ENCODE measurements around the gene MIS18A. TPM values are rescaled to one million over a fixed set of nuclear protein-coding genes. Genes with fewer than 3 reads are reported as not detected.

MIS18A gene
- total and polyA plus RNA-seq, 12 donors, result 3.4 to 12.6 (median 8.4) TPM

- Histone ChIP-seq H3K27me3 (no peaks in the 10 kb centered on the region), H3K9me3 (replicated peaks in 1 of 3) (no peaks in the 10 kb centered on the region), H3K27ac (no peak overlapping the region), H3K4me1 (replicated peaks in 1 of 2) (peaks cover 5 to 24% of the 10 kb centered on the region in 2 donors), H3K36me3 (replicated peaks in 1 of 2) (no peaks in the 10 kb centered on the region), H3K4me3 (no peak overlapping the region)
- TF ChIP-seq, protein P1, sequence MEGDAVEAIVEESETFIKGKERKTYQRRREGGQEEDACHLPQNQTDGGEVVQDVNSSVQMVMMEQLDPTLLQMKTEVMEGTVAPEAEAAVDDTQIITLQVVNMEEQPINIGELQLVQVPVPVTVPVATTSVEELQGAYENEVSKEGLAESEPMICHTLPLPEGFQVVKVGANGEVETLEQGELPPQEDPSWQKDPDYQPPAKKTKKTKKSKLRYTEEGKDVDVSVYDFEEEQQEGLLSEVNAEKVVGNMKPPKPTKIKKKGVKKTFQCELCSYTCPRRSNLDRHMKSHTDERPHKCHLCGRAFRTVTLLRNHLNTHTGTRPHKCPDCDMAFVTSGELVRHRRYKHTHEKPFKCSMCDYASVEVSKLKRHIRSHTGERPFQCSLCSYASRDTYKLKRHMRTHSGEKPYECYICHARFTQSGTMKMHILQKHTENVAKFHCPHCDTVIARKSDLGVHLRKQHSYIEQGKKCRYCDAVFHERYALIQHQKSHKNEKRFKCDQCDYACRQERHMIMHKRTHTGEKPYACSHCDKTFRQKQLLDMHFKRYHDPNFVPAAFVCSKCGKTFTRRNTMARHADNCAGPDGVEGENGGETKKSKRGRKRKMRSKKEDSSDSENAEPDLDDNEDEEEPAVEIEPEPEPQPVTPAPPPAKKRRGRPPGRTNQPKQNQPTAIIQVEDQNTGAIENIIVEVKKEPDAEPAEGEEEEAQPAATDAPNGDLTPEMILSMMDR (IDR thresholded peaks at IDR 0.05), result no peak
- no peak for TF ChIP-seq POLR2A (IDR thresholded peaks at IDR 0.05)
- DNase-seq, result no peak
- intact Hi-C loops (cut with DNase I), result no loop called here
- WGBS, 4 donors, result 87 to 92% (median 88%) methylated on average over 2 of the region's 2 CpGs
These were observed 22.7 kb upstream of the MIS18A start for GRCh38 chr21:32301596-32301995.

DNA sequence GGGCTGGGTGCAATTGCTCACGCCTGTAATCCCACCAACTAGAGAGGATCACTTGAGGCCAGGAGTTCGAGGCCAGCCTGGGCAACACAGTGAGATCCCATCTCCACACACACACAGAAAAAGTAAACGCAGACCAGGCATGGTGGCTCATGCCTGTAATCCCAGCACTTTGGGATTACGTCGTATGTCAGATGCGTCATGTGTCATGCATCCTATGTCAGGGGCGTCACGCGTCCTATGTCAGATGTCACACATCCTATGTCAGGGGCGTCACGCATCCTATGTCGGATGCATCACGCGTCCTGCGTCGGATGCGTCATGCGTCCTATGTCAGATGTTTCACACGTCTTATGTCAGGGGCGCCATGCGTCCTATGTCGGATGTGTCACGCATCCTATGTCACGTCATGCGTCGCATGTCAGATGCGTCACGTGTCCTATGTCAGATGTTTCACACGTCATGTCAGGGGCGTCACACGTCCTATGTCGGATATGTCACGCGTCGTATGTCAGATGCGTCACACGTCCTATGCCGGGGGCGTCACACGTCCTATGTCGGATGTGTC, 21.4 kb upstream of the MIS18A start:
- TF ChIP-seq POLR2A (IDR thresholded peaks at IDR 0.05), result no peak
- TF ChIP-seq, protein P1 (IDR thresholded peaks at IDR 0.05), result no peak
- H3K27me3 ChIP-seq, result no peaks in the 10 kb centered on the region
- peaks cover 5 to 24% of the 10 kb centered on the region in 2 donors for H3K4me1 ChIP-seq (replicated peaks in 1 of 2)
- no peaks in the 10 kb centered on the region for H3K9me3 ChIP-seq (replicated peaks in 1 of 3)
- WGBS, 4 donors, result 89 to 94% (median 90%) methylated on average over 41 of the region's 41 CpGs
- peak in 2 of 7 donors; percentile 26 to 56 for DNase-seq
- intact Hi-C loops (cut with DNase I), result no loop called here
- H3K4me3 ChIP-seq, result peak overlapping the region in 1 of 4 donors; percentile 20
- H3K27ac ChIP-seq, result peak overlapping the region in 3 of 5 donors; percentile 76 to 90 (median 77)
- no peaks in the 10 kb centered on the region for H3K36me3 ChIP-seq (replicated peaks in 1 of 2)

- 36 to 62% (median 45%) methylated on average over 6 of the region's 6 CpGs for WGBS, 4 donors
- H3K27me3 ChIP-seq, result no peaks in the 10 kb centered on the region
- peak overlapping the region in 1 of 4 donors; percentile 20 for H3K4me3 ChIP-seq
- TF ChIP-seq, protein P1 (IDR thresholded peaks at IDR 0.05), result no peak
- peak in 1 of 2 donors; percentile 58 for TF ChIP-seq POLR2A (IDR thresholded peaks at IDR 0.05)
- no peaks in the 10 kb centered on the region for H3K9me3 ChIP-seq (replicated peaks in 1 of 3)
- no peaks in the 10 kb centered on the region for H3K36me3 ChIP-seq (replicated peaks in 1 of 2)
- peak overlapping the region in 3 of 5 donors; percentile 76 to 90 (median 77) for H3K27ac ChIP-seq
- intact Hi-C loops (cut with DNase I), result no loop called here
- peak in 5 of 7 donors; percentile 61 to 78 (median 70) for DNase-seq
- peaks cover 5 to 24% of the 10 kb centered on the region in 2 donors for H3K4me1 ChIP-seq (replicated peaks in 1 of 2)
These were observed 20.8 kb upstream of the MIS18A start for GRCh38 chr21:32299695-32300094.

DNA sequence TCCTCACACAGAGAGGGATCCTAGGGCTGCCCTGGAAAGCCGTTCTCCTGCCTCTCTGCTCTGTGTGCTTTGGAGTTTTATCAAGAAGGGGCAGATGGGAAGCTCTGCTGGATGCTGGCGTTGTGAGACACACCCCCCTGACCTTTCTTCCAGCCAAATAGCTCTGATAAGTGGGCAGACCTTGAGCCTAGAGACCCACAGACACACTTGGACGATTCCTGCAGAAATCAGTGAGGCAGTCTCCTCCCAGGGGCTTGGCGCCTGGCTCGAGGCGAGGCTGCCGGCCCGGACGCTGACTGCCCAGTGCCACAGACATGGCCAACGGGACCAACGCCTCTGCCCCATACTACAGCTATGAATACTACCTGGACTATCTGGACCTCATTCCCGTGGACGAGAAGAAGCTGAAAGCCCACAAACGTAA, 19.8 kb upstream of the MIS18A start, which contains the start of gene MRAP:
Gene MRAP, plus strand, starts transcription at position 198 of the 424 bp plus-strand sequence. Its CDS starts 117 bp downstream, at position 315.
- Histone ChIP-seq H3K4me3 (peak within 1 kb of the TSS in 1 of 4 donors; percentile 20), H3K27ac (peak within 1 kb of the TSS; percentile 76 to 90 (median 81)), H3K36me3 (replicated peaks in 1 of 2) (no peaks in the 10 kb centered on the region), H3K27me3 (no peaks in the 10 kb centered on the region), H3K4me1 (replicated peaks in 1 of 2) (peaks cover 5 to 24% of the 10 kb centered on the region in 2 donors), H3K9me3 (replicated peaks in 1 of 3) (no peaks in the 10 kb centered on the region)
- WGBS, 4 donors, result 39 to 56% (median 47%) methylated on average over 5 to 14 of the region's 14 CpGs
- DNase-seq, result peak; percentile 49 to 83 (median 70)
- intact Hi-C loops (cut with DNase I), result no loop called here
- TF ChIP-seq, protein P1 (IDR thresholded peaks at IDR 0.05), result no peak
- TF ChIP-seq POLR2A (IDR thresholded peaks at IDR 0.05), result peak in 1 of 2 donors; percentile 65

Measured in adrenal gland (tissue), 12 donors.